Rectal smooth muscle tissue (tissue), 1 donor: ENCODE results near the gene FNDC3B.
A peak's percentile ranks its signal among the peaks of the same experiment; 100 is the strongest.
"Not testable (repeated sequence)": the region's sequence is repeated elsewhere in the genome, so short reads cannot be mapped to it uniquely, and the experiment has no call there.

Source experiments
- H3K27ac ChIP-seq: one replicate; pipeline ENCODE4 v1.7.0; 2013; ENCODE audit warnings: low read depth, low read length, inconsistent platforms
- H3K27me3 ChIP-seq: one replicate; pipeline ENCODE4 v1.7.0; 2013; ENCODE audit warnings: low read length; ENCODE audit not compliant: control insufficient read depth, insufficient read depth
- H3K36me3 ChIP-seq: one replicate; pipeline ENCODE4 v1.7.0; 2013; ENCODE audit warnings: low read length; ENCODE audit not compliant: control insufficient read depth, insufficient read depth
- H3K4me1 ChIP-seq: one replicate; pipeline ENCODE4 v1.7.0; 2013; ENCODE audit warnings: low read length; ENCODE audit not compliant: control insufficient read depth, insufficient read depth
- H3K4me3 ChIP-seq: one replicate; pipeline ENCODE4 v1.7.0; 2013; ENCODE audit warnings: low read length
- H3K9ac ChIP-seq: one replicate; pipeline ENCODE4 v1.7.0; 2013; ENCODE audit warnings: low read length

The FNDC3B gene

DNA sequence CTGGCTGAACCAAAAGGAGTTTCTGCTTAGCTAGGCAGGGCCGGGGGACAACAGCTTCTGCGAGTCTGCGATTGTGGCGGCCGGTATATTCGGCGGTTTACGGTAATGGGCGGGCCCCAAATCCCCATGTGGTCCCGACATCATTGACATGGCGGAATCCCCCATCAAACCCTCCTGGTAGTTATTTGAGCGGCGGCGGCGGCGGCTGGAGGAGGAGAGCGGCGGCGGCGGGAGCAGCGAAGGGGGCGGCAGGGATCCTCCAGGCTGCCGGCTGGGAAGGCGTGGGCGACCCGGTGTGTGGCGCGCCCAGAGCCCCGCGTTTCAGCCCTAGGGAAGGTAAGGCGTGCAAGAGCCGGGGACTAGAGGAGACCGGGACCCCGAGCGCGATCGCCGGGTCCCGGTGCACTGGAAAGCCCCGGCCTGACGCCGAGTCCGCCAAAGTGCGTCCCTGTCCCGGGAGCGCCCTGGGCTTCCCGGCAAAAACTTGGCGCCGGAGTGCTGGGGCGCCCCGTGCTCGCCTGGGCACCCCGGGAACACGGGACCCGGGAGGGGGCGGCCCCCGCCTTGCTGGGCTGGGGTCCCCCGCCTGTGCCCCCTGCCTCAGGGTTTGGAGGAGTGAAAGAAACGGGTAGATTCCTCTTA is at the start of gene FNDC3B:
TSS of gene FNDC3B (plus strand) at position 143 of the 642 bp plus-strand sequence. CDS start 72,902 bp downstream, outside the sequence.
- Histone ChIP-seq H3K36me3 (no peaks in the 10 kb centered on the region), H3K4me1 (peaks cover 14% of the 10 kb centered on the region), H3K27ac (peak within 1 kb of the TSS; percentile 96), H3K9ac (peak within 1 kb of the TSS; percentile 87), H3K4me3 (peak within 1 kb of the TSS; percentile 84), H3K27me3 (no peaks in the 10 kb centered on the region)

DNA sequence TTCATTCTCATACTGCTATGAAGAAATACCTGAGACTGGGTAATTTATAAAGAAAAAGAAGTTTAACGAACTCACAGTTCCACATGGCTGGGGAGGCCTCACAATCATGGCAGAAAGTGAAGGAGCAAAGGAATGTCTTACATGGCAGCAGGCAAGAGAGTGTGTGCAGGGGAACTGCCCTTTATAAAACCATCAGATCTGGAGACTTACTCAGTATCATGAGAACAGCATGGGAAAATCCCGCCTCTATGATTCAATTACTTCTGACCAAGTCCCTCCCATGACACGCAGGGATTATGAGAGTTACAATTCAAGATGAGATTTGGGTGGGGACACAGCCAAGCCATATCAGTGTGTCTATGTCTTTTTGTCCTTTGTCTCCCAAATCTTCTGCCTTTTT is 49.1 kb upstream of the FNDC3B start:
- H3K36me3 ChIP-seq, H3K4me3 ChIP-seq, H3K27ac ChIP-seq, H3K4me1 ChIP-seq, H3K27me3 ChIP-seq, H3K9ac ChIP-seq: not testable (repeated sequence)

DNA sequence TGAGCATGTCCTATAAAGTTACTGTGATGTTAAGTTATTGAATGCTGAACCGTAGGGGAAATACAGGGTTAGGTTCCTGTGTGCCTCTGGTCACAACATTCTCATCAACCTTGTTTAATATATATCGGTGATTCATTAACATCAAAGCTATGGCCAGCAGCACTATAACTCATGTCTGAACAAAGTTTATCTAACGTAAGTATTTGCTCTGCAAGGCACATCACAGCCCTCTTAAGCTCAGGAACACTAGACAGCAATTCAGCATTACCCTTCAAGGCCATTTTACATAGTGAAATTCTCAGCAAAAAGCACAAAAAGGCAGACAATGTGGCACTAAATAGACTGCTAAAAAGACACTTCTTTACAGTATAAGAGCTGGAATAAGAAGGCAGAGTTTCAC is 48.2 kb upstream of the FNDC3B start:
- Histone ChIP-seq H3K27ac (no peak overlapping the region), H3K9ac (no peak overlapping the region), H3K36me3 (no peaks in the 10 kb centered on the region), H3K4me1 (no peaks in the 10 kb centered on the region), H3K4me3 (no peak overlapping the region), H3K27me3 (no peaks in the 10 kb centered on the region)

DNA sequence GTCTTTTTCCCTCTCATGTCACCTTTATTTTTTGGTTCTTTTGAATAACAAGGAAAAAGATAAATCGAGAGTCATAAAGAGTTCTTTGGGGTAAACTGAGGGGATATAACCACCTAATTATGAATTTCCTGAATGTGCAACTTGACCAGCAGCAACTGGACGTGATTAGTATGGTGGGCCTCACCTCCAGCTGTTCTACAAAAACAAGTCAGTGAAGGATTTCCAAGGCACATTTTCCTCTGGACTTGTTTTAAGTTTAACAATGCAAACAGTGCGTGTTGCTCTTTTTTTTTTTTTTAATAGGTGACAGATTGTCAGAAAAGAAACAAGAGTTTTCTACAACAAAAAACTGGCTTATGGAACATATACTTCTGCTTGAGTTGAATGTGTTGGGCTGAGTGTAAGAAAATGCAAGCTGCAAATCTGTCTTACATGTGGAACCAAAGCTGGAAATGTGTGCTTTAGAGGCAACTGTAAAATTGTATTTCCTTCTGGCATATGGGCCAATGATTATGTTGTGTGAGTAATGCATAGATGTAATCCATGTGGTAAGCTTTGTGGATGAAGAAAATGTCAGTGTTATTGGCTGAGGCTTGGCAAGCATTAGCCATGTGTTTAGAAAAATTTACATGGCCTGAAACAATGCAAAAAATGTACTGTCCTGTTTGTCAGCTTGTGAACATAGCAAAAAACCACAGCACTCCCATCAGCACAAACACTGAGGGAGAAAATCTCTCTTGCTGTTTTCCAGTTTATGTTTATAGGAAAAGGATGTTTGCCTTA is 44.5 kb upstream of the FNDC3B start:
- Histone ChIP-seq H3K36me3 (no peaks in the 10 kb centered on the region), H3K27ac (no peak overlapping the region), H3K27me3 (no peaks in the 10 kb centered on the region), H3K9ac (no peak overlapping the region), H3K4me1 (no peaks in the 10 kb centered on the region), H3K4me3 (no peak overlapping the region)

DNA sequence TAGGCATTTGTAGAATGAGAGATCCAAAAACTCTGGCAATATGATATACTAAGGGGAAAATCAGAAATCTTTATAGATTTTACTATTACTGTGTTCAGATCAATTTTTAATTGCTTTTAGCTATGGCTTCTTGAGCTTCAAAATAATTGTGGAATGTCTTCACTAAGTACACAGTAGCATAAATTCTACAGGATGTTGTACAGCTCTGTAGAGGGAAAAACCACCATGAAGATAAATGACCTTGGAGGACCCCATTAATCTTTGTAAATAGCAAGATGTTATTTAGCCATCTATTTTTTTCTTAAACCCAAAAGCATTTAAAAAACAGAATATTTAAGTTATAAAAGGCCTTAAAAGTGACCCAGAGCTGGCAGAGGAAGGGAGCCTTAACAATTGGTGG is 43.9 kb upstream of the FNDC3B start:
- H3K4me1 ChIP-seq, result no peaks in the 10 kb centered on the region
- no peaks in the 10 kb centered on the region for H3K27me3 ChIP-seq
- no peaks in the 10 kb centered on the region for H3K36me3 ChIP-seq
- H3K9ac ChIP-seq, result no peak overlapping the region
- H3K4me3 ChIP-seq, result no peak overlapping the region
- H3K27ac ChIP-seq, result no peak overlapping the region

DNA sequence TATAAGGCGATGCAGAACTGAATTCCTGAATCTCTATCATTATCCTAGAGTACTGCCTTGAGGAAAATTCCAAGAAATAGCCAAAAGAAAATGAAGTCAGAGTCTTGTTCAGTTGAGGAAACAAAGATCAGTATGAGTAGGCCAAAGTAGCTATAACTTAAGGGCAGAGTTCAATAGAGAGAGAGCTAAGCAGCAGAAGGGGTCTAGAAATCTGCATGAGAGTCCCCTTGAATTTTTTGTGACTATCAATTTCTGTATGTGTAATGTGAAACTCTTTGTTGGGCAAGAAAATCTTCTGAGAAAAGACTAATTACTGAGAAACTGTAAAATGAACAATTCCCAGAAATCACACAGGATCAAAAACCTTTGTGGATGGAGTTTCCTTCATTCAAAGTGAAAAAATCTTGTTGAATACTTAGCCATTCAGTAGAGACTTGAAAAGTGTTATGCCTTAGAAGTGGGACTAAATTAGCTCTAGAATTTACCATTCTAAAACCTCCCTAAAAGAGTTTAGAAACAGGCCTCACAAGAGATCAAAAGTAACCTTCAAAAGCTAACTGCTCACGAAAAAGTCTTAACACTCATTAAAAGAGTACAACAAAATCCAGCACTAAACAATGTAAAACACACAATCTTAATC is 43.1 kb upstream of the FNDC3B start:
- no peak overlapping the region for H3K4me3 ChIP-seq
- no peaks in the 10 kb centered on the region for H3K27me3 ChIP-seq
- H3K27ac ChIP-seq, result no peak overlapping the region
- no peaks in the 10 kb centered on the region for H3K4me1 ChIP-seq
- no peaks in the 10 kb centered on the region for H3K36me3 ChIP-seq
- H3K9ac ChIP-seq, result no peak overlapping the region

DNA sequence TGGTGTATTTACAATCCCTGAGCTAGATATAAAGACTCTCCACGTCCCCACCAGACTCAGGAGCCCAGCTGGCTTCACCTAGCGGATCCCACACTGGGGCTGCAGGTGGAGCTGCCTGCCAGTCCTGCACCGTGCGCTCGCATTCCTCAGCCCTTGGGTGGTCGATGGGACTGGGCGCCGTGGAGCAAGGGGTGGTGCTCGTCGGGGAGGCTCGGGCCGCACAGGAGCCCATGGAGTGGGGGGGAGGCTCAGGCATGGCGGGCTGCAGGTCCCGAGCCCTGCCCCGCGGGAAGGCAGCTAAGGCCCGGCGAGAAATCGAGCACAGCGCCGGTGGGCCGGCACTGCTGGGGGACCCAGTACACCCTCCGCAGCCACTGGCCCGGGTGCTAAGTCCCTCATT is 40.6 kb upstream of the FNDC3B start:
- not testable (repeated sequence) for H3K9ac ChIP-seq, H3K36me3 ChIP-seq, H3K4me1 ChIP-seq, H3K27me3 ChIP-seq, H3K27ac ChIP-seq, H3K4me3 ChIP-seq

DNA sequence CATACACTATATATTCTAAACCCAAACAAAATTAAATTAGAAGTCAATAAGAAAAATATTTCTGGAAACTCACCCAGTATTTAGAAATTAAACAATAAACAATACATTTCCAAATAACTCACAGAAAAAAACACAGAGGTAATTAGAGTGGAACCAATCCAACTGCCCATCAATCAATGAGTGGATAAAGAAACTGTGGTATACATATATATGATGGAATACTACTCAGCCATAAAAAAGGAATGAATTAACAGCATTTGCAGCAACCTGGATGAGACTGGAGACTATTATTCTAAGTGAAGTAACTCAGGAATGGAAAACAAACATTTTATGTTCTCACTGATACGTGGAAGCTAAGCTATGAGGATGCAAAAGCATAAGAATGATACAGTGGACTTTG is 37.8 kb upstream of the FNDC3B start:
- H3K4me3 ChIP-seq, H3K9ac ChIP-seq, H3K27me3 ChIP-seq, H3K4me1 ChIP-seq, H3K36me3 ChIP-seq, H3K27ac ChIP-seq: not testable (repeated sequence)

DNA sequence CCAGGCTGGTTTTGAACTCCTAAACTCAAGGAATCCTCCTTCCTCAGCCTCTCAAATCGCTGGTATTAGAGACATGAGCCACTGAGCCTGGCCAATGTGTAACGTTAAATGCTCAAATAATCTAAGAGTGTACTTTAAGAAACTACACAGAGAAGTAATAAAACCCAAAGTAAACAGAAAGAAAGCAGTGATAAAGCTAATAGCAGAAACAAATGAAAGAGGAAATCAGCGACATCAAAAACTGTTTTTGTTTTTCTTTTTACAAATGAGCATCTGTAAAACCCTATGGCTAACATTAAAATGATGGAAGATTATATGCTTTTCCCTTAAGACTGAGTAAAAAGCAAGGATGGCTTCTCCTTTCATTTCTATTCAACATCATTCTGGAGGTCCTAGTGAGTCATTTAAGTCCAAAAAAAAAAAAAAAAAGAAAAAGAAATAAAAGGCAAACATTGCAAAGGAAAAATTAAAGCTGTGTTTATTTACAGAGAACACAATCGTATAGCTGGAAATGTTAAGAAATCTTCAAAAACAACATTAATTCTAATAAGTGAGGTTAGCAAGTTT is 36.8 kb upstream of the FNDC3B start:
- Histone ChIP-seq H3K36me3 (no peaks in the 10 kb centered on the region), H3K27ac (no peak overlapping the region), H3K9ac (no peak overlapping the region), H3K4me1 (no peaks in the 10 kb centered on the region), H3K27me3 (no peaks in the 10 kb centered on the region), H3K4me3 (no peak overlapping the region)

DNA sequence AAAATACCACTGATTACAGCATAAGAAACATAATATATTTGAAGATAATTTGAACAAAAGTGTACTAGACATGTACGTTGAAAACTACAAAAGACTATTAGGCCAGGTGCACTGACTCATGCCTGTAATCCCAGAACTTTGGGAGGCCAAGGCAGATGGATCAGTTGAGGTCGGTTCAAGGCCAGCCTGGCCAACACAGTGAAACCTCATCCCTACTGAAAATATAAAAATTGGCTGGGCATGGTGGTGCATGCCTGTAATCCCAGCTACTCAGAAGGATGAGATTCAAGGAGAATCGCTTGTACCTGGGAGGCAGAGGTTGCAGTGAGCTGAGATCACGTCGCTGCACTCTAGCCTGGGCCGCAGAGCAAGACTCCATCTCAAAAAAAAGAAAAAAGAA is 36.2 kb upstream of the FNDC3B start:
- Histone ChIP-seq H3K9ac (no peak overlapping the region), H3K27ac (no peak overlapping the region), H3K4me1 (no peaks in the 10 kb centered on the region), H3K4me3 (no peak overlapping the region), H3K36me3 (no peaks in the 10 kb centered on the region), H3K27me3 (no peaks in the 10 kb centered on the region)

DNA sequence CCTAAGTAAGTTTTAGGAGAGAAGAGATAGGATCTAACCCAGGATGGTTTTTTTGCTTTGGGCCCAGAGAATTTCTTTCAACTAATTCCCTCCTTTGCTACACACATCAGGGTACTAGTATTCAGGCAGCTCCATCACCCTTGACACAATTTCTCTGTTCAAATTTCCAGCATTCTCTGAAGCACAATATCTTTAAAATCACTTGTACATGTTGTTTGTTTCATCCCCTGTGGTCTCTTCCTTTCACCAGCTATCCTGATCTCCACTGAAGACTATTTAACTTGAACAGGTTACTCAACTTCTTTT is 32.4 kb upstream of the FNDC3B start:
- H3K4me1 ChIP-seq, result no peaks in the 10 kb centered on the region
- H3K9ac ChIP-seq, result no peak overlapping the region
- H3K36me3 ChIP-seq, result no peaks in the 10 kb centered on the region
- no peak overlapping the region for H3K27ac ChIP-seq
- no peak overlapping the region for H3K4me3 ChIP-seq
- H3K27me3 ChIP-seq, result no peaks in the 10 kb centered on the region

DNA sequence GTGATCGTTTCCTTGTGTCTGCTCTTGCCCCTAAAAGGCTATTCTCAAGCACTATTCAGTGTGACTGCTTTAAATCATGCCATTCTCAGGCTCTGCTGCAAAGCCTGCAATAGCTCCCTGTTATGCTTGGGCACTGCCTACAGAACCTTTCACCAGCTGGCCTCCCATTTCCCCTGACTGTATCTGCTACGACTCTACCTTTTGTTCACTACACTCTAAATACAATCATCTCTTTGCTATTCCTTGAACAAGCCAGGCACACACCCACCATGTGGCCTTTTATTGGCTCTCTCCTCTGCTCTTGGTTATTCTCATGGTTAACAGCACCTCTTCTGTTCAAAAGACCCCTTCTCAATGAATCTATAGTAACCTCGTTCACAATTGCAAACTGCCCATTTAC is 29.6 kb upstream of the FNDC3B start:
- Histone ChIP-seq H3K27ac (no peak overlapping the region), H3K27me3 (no peaks in the 10 kb centered on the region), H3K4me1 (no peaks in the 10 kb centered on the region)

More for the DNA sequence above, 29.6 kb upstream of the FNDC3B start:
- H3K9ac ChIP-seq, result no peak overlapping the region
- no peak overlapping the region for H3K4me3 ChIP-seq
- H3K36me3 ChIP-seq, result no peaks in the 10 kb centered on the region
